Glomerular endothelial cell (primary cell): ENCODE results near the gene GAL3ST3. TPM values are rescaled to one million over a fixed set of nuclear protein-coding genes. Genes with fewer than 3 reads are reported as not detected.
"Not testable (repeated sequence)": the region's sequence is repeated elsewhere in the genome, so short reads cannot be mapped to it uniquely, and the experiment has no call there.

ENCODE experiments used
- DNase-seq: peaks from one replicate; pipeline ENCODE4 v3.0.0-alpha.2; 2011; ENCODE audit warnings: low read depth, low spot score; ENCODE audit errors: extremely low read depth
- total RNA-seq: library from RNA; depleted of rRNA; stranded (reverse); fragments of >200 nt; gene quantifications from 2 replicates; pipeline ENCODE4 v1.2.3, GENCODE V29; 2015

Gene GAL3ST3
- total RNA-seq, 1 donor from 2014 or later = 0.23 TPM

DNA sequence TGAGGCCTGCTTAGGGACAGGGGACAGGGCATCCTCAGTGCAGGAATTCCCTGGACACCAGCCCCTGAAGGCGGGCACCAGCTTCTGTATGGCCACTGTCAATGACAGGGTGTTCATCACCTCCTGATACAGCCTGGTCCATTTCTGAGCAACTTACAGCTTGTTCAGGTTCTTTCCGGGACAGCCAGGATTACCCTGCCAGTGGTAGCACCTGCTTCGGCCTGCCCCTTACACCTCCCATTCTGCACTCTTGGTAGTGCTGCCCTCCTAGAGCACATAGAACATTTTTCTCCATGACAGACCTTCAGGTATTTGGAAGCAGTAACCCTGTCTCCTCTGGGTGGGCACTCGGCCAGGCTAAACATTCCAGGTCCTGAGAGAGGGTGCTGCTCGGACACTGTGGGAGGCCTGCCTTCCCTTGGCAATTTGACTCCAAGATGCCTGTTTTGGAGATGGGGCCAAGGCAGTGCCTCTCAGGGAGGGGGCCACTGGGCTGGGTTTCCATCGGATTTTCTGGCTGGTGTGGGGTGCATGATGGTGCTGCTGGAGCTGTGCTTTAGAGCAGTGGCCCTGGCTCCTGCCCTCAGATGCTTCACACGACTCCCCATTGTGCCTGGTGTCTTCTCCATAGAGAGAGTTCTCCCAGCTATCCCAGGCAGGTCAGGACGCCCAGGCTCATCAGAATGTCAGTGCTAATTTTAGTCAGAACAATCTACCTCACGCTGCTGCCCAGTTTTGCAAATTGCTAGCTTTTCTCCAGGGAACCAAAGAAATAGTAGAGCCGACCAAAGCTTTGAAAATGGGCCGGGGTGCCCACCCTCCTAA is 1.2 kb downstream of the GAL3ST3 start:
- no peak for DNase-seq

DNA sequence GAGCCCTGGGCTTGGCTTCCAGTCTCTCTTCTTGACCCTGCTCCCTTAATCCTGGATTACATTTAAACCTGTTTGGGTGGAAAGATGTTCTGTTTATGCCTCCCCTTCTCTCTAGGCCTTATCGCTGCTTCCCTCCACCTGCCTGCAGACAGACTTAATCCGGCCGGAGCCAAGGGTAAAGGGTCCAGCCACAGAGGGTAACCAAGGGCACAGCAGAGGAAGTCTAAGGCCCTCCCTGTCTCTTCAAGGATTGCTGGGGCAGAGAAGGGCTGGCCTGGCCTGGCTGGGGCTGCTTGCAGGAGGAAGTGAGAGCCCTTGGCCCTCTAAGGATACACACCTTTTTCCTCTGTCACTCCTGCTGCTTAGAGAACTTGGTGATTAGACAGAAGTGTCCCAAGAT is 2.1 kb downstream of the GAL3ST3 start:
- no peak for DNase-seq

DNA sequence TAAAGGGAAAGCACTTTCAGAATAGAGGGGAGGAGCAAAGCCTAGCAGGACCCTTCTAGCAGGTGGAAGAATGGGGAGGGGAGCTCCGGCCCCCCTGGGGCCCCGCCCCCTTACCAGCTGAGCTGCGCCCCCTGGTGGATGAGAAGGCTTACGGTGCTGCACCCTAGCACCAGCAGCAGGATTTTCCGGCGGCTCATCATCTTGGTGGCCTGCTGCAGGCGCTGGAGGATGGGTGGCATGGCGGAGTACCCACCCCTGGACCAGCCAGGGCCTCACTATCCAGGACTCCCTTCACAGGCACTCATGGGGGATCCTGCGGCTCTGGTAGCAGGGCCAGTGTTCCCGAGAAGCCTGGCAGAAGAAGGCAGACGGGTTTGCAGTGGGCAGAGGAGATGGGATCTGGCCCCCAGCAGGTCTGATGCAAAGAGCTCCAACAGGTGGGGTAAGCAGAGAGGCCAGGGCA is 3.8 kb downstream of the GAL3ST3 start:
- DNase-seq = no peak

DNA sequence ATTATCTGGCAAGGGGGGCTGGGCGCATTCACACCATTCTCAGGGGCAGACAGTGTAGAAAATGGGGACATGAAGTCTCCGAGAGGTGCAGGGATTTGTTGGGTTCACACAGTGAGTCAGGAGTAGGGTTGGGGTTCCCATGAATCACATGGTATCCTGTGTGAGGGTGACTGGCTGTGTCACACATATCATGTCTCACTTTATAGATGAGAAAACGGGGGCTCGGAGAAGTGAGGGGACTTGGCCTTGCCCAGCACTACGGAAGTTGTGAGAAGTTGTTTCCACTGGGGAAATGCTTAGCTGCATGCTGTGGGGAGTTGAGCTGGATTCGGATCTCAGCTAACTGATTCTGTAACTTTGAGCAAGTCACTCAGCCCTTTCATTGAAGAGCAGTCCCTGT is 4.2 kb downstream of the GAL3ST3 start:
- DNase-seq = no peak

DNA sequence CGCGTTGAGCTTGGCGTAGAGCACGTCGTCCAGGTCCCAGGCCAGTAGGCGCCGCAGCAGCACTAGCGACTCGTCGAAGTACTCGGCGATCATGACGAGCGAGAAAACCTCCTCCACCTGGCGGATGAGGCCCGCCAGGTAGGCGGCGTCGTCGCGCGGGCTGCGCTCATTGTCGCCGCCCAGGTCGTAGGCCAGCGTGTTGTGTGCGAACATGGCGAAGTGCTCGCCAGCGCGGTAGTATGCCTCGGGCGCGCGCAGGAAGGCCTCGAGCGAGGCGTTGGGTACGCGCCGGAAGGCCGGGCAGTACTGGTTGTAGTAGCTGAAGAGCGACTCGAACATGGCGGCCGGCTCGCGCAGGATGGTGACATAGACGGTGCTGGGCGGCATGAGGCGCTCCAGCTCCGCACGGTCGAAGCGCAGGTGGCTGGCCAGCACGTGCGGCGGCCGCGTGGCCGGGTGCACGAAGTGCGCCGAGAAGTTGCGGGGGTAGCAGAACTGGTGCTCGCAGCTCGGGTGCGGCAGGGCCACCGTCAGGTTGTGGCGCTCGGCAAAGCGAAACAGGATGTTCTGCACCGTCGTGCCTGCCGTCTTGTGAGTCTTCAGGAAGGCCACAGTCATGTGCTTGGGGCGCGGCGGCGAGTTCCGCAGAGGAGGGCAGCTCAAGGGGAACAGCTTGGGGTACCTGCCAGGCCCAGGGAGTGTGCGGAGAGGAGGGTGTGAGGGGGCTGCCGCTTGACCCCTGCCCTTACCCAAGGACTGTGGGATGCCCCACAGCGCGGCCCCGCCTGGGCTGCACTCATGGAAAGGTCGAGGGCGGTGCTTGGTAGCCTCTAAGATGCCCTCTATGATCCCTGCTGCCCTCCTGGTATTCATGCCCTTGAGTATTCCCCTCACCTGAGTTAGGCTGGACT is 5.7 kb downstream of the GAL3ST3 start:
- DNase-seq = no peak

DNA sequence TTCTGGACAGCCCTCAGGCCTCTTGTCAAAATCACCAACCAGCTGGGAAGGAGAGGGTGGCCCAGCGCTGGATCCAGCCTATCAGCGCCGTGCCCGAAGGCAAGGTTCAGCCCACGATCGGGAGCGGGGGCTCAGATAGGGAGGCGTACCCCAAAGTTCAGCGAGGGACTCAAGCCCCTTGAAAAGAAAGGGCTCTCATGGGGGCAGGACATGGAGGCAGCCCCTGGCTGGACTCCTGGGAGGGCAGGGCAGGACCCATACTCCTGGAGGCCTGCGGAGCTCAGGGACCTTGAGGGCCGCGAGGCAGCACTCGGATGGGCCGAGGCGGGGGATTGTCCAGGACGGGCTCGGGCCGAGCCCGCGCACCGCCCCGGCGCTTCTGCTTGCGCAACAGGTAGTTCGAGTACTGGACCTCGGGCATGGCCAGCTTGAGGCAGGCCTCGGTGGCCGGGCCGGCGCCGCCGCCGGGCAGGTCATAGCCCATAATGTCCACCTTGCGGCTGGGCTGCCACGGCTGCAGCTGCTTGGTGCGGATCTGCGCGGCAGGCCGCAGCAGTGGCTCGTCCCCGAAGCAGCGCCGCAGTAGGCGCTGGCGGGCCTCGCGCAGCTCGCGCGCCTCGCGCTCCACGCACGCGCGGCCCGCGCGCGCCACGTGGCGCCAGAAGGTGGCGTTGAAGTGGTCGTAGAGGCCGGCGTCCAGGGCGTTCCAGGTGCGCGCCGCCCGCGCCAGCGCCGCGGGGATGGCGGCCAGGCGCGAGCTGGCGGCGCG is 6.5 kb downstream of the GAL3ST3 start:
- no peak for DNase-seq

DNA sequence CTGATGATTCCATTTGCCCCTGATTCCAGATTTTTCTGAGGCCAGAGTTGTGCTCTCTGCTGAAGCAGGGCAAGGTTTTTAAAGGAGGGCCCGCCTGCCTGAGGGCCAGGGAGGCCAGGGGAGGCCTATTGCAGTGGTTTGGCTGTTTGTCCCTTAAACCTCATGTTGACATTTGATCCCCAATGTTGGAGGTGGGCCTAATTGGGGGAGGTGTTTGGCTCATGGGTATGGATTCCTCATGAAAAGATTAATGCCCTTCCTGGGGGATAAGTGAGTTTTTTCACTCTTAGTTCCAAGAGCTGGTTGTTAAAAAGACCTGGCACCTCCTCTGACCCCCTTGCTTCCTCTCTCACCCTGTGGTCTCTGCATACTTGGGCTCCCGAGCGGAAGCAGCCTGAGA is 9.2 kb downstream of the GAL3ST3 start:
- no peak for DNase-seq

DNA sequence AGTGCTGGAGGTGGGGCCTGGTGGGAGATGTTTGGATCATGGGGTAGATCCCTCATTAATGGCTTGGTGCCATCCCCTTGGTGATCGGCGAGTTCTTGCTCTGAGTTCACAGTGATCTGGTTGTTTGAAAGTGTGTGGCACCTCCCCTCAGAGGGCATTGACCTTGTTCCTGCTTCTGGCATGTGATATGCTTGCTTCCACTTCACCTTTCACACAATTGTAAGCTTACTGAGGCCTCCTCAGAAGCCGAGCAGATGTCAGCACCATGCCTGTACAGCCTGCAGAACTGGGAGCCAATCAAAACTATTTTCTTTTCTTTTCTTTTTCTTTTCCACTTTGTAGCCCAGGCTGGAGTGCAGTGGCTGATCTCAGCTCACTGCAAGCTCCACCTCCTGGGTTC is 11.6 kb downstream of the GAL3ST3 start:
- no peak for DNase-seq

DNA sequence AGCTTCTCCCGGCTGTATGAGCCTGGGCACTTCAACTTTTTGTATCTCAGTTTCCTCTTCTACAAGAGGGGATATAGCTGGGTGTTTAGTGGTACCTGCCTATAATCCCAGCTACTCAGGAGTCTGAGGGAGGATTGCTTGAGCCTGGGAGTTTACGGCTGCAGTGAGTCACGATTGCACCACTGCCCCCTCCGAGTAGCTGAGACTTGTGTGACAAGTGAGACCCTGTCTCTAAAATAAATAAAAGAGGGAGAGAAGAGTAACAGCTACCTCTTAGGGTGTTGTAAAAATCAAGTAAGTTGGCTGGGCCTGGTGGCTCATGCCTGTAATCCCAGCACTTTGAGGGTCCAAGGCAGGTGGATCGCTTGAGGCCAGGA is 12.6 kb downstream of the GAL3ST3 start:
- no peak for DNase-seq

DNA sequence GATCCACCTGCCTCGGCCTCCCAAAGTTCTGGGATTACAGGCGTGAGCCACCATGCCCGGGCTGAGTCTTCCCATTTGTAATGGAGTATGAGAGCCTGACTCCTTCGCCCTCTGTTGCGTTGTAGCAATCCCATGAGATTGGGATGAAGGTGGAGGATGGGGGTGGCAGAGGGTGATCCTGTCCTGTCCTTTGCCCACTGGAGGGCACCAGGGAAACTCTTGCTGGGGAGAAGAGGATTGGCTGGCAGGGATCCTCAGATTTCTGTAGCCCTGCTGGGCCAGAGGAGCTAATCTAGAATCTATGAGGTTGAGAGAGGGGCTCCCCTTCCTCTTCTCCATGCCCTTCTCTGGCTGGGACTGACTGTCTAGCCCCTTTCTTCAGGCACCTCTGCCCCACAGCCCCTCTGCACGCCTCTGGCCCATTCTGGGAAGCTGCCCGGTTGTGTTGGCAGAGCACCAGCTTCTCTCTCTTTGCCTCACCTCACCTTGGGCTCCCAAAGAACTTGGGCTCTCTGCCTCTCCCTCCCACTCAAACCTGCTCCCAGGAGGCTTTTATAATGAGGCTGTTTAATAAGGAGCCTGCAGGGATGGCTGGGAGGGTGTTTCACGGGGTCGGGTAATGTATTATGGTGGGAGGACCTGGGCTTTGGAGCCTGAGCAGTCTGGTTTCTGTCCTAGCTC is 13.2 kb downstream of the GAL3ST3 start:
- DNase-seq = no peak

DNA sequence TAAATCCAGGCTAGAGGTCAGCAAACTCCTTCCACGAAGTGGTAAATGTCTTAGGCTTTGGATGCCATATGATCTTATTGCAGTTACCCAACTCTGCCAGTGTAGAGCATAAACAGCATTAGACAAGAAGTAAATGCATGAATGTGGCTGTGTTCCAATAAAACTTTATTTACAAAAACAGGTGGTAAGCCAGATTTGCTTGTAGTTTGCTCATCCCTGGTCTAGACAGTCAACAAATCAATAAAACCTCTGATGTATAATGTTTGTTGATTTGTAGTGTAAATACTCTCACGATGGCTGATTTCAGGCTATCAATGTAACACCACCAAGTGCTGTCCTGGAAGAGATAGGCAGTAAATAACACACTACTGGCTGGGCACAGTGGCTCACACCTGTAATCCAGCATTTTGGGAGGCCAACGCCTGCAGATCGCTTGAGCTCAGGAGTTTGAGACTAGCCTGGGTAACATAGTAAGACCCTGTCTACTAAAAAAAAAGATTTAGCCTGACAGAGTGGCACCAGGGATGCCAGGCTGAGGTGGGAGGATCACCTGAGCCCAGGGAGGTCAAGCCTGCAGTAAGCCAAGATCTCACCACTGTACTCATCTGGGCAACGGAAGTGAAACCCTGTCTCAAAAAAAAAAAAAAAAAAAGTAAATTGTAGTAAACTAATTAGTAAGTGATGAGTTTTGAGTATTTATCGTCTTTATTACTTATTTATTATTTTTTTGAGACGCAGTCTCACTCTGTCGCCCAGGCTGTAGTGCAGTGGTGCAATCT is 15.8 kb downstream of the GAL3ST3 start:
- no peak for DNase-seq

DNA sequence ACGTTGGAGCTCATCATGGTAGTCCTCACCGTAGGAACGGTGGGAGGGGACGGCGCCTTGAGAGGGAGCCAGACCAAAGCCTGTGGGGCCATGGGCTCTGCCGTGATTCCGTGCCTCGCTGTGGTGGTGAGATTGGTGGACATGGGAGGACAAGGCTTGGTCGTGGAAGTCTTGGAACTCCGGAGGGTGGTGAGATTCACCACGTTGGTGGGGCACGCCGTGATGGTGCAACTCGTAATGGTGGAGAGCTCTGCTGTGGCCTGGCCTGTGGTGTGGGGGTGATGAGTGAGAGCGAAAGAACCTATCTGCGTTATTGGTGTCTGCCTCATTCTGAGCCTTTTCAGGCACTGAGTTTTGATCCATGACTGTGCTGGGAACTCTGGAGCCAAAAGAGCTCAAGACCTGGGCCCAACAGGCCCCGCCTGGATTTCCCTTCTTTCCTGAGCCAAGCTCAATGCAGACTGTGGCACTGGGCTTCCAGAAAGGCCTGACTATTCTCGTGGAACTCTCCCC is 22.9 kb downstream of the GAL3ST3 start, which contains the start of gene CATSPER1:
TSS of gene CATSPER1 (minus strand) at position 463 of the 513 bp plus-strand sequence. CDS start at position 363, 100 bp downstream.
- no peak for DNase-seq

DNA sequence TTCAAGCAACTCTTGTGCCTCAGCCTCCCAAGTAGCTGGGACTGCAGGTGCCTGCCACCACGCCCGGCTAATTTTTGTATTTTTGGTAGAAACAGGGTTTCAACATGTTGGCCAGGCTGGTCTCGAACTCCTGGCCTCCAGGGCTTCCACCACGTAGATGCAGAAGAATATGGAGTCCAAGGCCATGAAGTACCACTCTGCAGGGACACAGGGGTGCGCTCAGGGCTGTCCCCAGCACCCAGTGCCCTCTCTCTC is 25.8 kb downstream of the GAL3ST3 start:
- not testable (repeated sequence) for DNase-seq

DNA sequence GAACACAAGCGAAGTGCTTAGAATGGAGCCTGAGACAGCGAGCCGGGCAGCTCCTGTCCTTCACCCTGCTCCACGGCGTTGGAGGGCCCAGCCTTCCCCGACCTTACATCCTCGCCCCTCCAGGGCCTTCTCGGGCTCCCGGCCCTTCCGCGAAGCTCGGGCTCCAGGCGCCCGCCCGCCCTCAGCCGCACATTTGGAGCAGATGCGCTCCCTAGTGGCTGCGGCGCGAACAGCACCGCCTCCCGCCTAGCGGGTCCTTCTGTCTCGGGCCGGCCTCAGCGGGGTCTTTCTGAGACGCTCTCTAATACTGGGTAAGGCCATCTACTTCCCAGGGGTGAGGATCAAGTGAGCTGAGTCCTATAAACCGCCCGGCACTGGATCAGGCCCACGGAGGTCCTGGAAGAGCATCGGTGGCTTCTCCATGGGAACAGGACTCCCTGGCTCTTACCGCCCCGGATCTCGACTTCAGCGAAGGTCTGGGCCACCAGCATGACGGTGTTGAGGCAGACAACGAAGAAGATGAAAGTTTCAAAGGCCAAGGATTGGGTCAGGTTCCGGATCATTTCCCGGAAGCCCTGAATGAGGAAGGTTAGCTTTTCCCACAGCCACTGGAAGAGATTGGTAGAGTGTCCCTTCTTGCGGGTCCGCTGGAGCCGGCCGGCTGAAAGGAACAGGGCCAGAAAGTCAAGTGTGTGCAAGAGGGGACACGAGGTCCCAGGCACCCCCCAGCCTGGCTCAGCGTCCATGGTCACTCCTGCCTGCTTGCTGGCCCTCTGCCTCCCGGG is 26.4 kb downstream of the GAL3ST3 start:
- no peak for DNase-seq

DNA sequence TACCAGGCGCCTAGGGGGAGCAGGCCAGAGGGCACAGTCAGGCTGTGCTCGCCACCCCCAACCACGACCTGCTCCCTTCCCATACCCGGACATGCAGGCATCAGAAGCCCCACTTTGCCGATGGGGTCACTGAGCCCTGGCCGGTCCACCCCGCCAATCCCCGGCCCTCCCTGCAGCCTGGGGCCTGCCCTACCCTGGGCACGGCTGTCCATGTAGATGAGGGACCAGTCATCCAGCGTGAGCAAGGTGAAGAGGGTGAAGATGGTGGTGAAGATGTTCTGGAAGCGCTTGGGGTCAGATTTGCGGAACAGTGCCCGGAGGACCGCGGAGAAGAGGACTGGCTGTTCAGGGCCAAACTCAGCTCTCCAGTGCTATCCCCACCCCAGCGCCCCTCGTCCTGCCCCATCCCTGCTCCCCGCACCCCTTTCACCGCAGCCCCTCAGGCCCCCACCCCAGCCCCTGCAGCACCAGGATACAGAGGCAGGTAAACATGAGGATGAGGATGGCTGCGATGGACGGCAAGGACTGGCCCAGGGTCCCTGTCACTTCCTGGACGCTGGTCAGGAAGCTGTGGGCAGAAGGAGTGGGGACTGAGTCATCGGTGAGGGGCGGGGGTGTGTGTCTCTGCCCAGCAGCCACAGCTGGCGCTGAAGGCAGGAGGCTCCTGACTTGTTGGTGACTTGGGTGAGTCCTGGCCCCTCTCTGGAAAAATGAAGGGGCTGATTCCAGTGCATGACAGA is 28.2 kb downstream of the GAL3ST3 start:
- DNase-seq = no peak

DNA sequence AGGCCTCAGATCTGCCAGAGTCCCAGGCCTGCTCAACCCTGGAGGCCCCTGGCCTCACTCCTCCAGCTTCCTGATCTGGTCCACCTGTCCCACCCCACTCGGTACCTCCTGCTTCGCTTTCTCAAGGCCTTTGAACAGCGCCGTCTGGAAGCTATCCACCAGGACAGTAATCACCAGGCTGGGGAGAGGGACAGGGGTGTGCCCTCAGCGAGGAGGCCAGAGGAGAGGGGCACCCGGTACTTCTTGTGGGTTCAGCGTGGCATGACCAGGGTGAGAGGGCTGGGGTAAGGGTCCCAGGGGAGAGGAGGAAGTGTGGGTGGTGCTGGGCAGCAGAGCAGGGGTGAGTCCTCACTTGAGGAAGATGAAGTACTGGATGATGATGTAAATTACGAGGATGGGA is 28.7 kb downstream of the GAL3ST3 start:
- no peak for DNase-seq

DNA sequence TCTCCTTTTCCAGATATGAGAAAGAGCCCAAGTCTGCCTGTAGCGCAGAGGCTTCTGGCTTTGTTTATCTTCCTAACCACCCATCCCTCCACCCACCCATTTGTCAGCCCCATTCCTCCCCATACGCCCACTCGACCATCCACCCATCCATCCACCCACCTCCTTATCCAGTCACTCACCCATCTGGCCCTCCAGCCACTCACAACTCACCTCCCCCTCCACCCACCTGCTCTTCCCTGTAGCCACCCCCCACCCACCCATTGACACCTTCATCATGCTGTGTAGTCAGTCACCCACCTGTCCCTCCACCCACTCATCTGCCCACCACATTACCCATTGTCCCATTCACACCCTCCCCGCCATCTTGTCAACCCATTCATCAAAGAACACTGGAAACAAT is 31.6 kb downstream of the GAL3ST3 start:
- DNase-seq = no peak

DNA sequence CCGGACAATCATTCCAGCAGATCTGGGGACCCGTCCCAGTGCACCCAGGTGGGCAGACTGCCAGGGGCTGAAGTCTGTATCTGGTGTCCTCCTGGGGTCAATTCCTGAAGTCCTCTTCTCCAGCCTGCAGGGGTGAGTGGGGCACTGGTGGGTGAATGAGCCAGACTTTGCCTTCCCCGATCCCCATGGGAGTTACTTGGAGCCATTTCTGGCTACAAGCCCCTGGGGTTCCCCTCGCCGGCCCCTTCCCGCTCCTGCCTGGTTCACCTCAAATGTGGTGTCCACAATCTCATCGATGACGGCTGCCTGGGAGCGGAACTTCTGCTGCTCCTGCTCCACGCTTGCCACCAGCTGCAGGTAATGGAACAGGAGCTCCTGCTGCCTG is 32.2 kb downstream of the GAL3ST3 start:
- DNase-seq = no peak
